Measurements from ENCODE around the gene DTD1. TPM values are rescaled to one million over a fixed set of nuclear protein-coding genes. Genes with fewer than 3 reads are reported as not detected.

The DTD1 gene
- total RNA-seq, 2 donors from 2014 or later = 17.0 to 21.0 TPM

- H3K27me3 ChIP-seq = no peaks in the 10 kb centered on the region
- H3K9me3 ChIP-seq = no peaks in the 10 kb centered on the region
- H3K4me1 ChIP-seq = peaks cover 3% of the 10 kb centered on the region
- H3K9ac ChIP-seq (ENCODE audit: low read depth in 2 of 2, low read length in 2 of 2) = no peak overlapping the region
- intact Hi-C loops (cut with DNase I) = no loop called here
- no peak overlapping the region for H3K4me3 ChIP-seq
- no peak overlapping the region for H3K27ac ChIP-seq
- no peak for DNase-seq
- TF ChIP-seq, protein P1, sequence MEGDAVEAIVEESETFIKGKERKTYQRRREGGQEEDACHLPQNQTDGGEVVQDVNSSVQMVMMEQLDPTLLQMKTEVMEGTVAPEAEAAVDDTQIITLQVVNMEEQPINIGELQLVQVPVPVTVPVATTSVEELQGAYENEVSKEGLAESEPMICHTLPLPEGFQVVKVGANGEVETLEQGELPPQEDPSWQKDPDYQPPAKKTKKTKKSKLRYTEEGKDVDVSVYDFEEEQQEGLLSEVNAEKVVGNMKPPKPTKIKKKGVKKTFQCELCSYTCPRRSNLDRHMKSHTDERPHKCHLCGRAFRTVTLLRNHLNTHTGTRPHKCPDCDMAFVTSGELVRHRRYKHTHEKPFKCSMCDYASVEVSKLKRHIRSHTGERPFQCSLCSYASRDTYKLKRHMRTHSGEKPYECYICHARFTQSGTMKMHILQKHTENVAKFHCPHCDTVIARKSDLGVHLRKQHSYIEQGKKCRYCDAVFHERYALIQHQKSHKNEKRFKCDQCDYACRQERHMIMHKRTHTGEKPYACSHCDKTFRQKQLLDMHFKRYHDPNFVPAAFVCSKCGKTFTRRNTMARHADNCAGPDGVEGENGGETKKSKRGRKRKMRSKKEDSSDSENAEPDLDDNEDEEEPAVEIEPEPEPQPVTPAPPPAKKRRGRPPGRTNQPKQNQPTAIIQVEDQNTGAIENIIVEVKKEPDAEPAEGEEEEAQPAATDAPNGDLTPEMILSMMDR (IDR thresholded peaks at IDR 0.05) = no peak
- no peaks in the 10 kb centered on the region for H3K36me3 ChIP-seq
Observed at GRCh38 chr20:18589941-18590674, 2.3 kb downstream of the DTD1 start.

DNA sequence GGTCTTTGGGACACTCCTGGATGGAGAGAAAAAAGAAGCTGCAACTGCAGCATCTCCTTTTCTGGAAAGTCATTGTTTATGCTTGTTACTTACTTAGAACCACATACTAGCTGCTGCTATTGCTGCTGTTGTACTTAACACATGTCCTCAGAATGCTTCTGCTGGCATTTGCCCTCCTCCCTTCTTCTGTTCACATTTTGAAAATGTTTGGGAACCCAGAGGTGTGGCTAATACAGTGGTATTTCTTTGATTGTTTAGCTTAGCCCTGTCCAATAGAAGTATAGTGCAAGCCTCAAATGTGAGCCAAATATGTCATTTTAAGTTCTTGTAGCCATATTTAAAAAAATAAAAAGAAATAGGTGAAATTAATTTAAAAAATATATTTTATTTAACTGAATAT lies 8.4 kb downstream of the DTD1 start:
- intact Hi-C loops (cut with DNase I) = no loop called here
- H3K36me3 ChIP-seq = no peaks in the 10 kb centered on the region

DNA sequence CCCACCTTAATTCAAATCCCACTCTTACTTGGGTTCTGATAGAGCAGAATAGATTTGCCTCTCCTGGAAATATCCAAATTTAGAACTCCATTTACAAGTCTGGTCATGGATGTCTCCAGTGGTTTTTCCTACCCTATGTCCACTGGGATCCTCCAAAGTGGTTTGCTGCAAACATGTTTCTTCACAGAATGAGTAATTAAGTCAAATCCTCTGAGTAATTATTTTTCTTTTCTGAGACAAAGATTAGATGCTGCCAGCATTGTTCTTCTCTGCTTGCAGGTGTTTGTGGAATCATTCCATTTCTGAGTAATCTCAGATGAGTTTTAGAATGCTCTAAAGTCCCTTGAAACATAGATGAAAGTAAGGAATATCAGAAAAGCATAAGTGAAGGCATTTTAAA lies 21.9 kb downstream of the DTD1 start:
- no peak overlapping the region for H3K27ac ChIP-seq
- intact Hi-C loops (cut with DNase I) = no loop called here
- DNase-seq = no peak
- TF ChIP-seq, protein P1 (IDR thresholded peaks at IDR 0.05) = no peak
- H3K36me3 ChIP-seq = no peaks in the 10 kb centered on the region
- no peaks in the 10 kb centered on the region for H3K27me3 ChIP-seq
- H3K9ac ChIP-seq (ENCODE audit: low read depth in 2 of 2, low read length in 2 of 2) = no peak overlapping the region
- no peaks in the 10 kb centered on the region for H3K9me3 ChIP-seq
- H3K4me3 ChIP-seq = no peak overlapping the region
- H3K4me1 ChIP-seq = no peaks in the 10 kb centered on the region

More for the DNA sequence above, 8.4 kb downstream of the DTD1 start:
- Histone ChIP-seq H3K9me3 (no peaks in the 10 kb centered on the region), H3K27me3 (no peaks in the 10 kb centered on the region), H3K27ac (no peak overlapping the region), H3K4me3 (no peak overlapping the region), H3K9ac (ENCODE audit: low read depth in 2 of 2, low read length in 2 of 2) (no peak overlapping the region), H3K4me1 (no peaks in the 10 kb centered on the region)
- DNase-seq = no peak
- TF ChIP-seq, protein P1 (IDR thresholded peaks at IDR 0.05) = no peak

DNA sequence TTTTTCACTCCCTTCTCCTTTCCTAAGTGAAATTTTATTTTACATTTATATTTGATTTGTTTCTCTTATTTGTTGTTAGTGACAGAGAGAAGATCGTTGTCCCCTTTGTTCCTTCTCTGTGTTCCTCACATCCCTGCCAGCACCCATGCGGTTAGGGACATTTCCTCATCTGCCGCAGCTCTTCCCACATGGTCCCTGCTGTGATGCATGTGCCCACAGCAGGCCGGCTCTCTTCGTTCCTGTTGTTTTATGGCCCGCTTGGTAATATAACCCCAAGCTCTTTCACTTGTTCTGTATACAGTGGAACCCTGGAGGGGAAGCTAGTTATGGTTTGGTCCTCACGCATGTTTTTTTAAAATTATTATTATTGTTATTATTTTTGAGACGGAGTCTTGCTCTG lies 23.6 kb downstream of the DTD1 start:
- no peak overlapping the region for H3K4me3 ChIP-seq
- intact Hi-C loops (cut with DNase I) = no loop called here
- no peaks in the 10 kb centered on the region for H3K27me3 ChIP-seq
- DNase-seq = no peak
- H3K36me3 ChIP-seq = no peaks in the 10 kb centered on the region
- no peaks in the 10 kb centered on the region for H3K9me3 ChIP-seq
- TF ChIP-seq, protein P1 (IDR thresholded peaks at IDR 0.05) = no peak
- H3K9ac ChIP-seq (ENCODE audit: low read depth in 2 of 2, low read length in 2 of 2) = no peak overlapping the region
- no peak overlapping the region for H3K27ac ChIP-seq
- no peaks in the 10 kb centered on the region for H3K4me1 ChIP-seq

DNA sequence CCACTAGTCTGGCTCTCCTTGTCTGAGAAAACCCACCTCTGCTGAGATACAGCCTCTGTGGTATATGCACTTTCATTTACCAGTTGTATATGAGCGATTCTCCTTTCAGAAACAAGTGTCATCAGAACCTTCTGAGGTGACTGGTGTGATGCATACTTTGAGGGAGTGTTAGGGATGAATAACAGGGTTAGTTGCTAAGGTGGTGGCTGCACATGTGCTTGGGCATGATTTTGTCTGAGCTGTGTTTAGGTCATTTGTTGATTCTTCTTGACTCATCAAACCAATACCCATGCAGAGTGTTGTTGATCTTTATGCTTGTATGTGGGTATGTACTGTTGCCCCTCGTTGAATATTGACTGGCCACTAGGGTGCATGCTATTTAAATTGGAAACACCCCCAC lies 25.7 kb downstream of the DTD1 start:
- intact Hi-C loops (cut with DNase I) = no loop called here
- DNase-seq = no peak
- no peaks in the 10 kb centered on the region for H3K27me3 ChIP-seq
- H3K4me1 ChIP-seq = no peaks in the 10 kb centered on the region
- H3K9ac ChIP-seq (ENCODE audit: low read depth in 2 of 2, low read length in 2 of 2) = no peak overlapping the region
- no peaks in the 10 kb centered on the region for H3K9me3 ChIP-seq
- no peak overlapping the region for H3K4me3 ChIP-seq
- no peaks in the 10 kb centered on the region for H3K36me3 ChIP-seq
- H3K27ac ChIP-seq = no peak overlapping the region
- TF ChIP-seq, protein P1 (IDR thresholded peaks at IDR 0.05) = no peak
